Activated T-helper 2 cell treated with anti-CD3 and anti-CD28 coated beads, Interferon-gamma antibody, Interleukin-2, Interleukin-4, amounts not matched to agents 10 μg/mL and 5 μg/mL and 100 μg/mL, durations not matched to agents 14 hours and 24 hours and 36 hours (primary cell): Measurements from ENCODE around the gene SLC3A2. TPM values are rescaled to one million over a fixed set of nuclear protein-coding genes. Genes with fewer than 3 reads are reported as not detected.

ENCODE experiments used
- DNase-seq: peaks from one replicate; pipeline ENCODE4 v3.0.0; 2021; ENCODE audit warnings: low spot score
- H3K27ac Mint-ChIP-seq: one replicate; pipeline ENCODE4 v1.8.0; 2021; ENCODE audit warnings: mixed read lengths
- H3K27me3 Mint-ChIP-seq: one replicate; pipeline ENCODE4 v1.8.0; 2021; ENCODE audit warnings: low read depth, mixed read lengths
- H3K36me3 Mint-ChIP-seq: one replicate; pipeline ENCODE4 v1.8.0; 2021; ENCODE audit warnings: low read depth, mixed read lengths
- H3K4me1 Mint-ChIP-seq: one replicate; pipeline ENCODE4 v1.8.0; 2021; ENCODE audit warnings: low read depth, mixed read lengths
- H3K4me3 Mint-ChIP-seq: one replicate; pipeline ENCODE4 v1.8.0; 2021; ENCODE audit warnings: low read depth, mild to moderate bottlenecking, moderate library complexity, mixed read lengths
- H3K9me3 Mint-ChIP-seq: one replicate; pipeline ENCODE4 v1.8.0; 2021; ENCODE audit warnings: mixed read lengths
- intact Hi-C: fragments of 100-400 bp; cut with micrococcal nuclease; formaldehyde crosslinking; loops from one replicate; pipeline ENCODE4 v1.15.1; 2023
- total RNA-seq: library from RNA; stranded (reverse); gene quantifications from 2 replicates; pipeline ENCODE4 v1.2.3, GENCODE V29; 2022

Gene SLC3A2
- total RNA-seq, 1 donor from 2014 or later: 286 TPM

DNA sequence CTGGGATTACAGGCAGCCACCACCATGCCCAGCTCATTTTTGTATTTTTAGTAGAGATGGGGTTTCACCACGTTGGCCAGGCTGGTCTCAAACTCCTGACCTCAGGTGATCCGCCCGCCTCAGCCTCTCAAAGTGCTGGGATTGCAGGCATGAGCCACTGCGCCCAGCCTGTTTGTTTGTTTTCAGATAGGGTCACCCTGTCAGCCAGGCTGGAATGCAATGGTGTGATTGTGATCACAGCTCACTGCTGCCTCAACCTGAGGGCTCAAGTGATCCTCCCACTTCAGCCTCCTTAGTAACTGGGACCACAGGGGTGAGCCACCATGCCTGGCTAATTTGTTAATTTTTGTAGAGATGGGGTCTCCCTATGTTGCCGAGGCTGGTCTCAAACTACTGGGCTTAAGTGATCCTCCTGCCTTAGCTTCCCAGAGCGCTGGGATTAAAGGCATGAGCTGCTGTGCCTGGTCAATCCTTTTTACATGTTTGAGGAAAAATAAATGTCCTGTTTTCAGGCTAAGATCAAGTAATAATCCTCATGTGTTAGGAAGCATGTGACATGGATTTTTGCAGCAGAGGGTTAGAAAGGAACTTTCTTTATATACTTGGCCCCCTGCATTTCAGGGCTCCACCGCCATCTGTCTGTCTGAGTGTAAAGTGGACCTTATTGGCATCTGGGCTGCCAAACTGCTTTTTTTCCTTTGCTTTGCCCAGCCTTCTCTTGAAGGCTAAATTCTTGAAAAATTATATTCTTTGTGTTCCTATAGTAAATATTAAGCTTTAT lies 4.8 kb upstream of the SLC3A2 start:
- peaks cover 20% of the 10 kb centered on the region for H3K4me1 Mint-ChIP-seq
- H3K4me3 Mint-ChIP-seq: no peak overlapping the region
- DNase-seq: no peak
- no peaks in the 10 kb centered on the region for H3K27me3 Mint-ChIP-seq
- H3K27ac Mint-ChIP-seq: no peak overlapping the region
- H3K36me3 Mint-ChIP-seq: peaks cover 32% of the 10 kb centered on the region
- H3K9me3 Mint-ChIP-seq: no peaks in the 10 kb centered on the region
- intact Hi-C loops: no loop called here

DNA sequence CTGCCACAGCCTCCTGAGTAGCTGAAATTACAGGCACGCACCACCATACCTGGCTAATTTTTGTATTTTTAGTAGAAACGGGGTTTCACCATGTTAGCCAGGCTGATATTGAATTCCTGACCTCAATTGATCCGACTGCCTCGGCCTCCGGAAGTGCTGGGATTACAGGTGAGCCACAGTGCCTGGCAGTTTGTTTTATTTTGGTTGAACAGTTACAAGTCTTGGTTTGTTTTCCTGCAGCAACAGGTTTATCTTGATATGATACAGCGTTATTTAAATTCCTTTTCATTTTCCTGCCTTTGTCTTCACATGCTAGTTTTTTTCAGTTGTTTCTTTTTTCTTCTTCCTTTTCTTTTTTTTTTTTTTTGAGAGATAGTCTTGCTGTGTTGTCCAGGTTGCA lies 4.0 kb upstream of the SLC3A2 start:
- Mint-ChIP-seq H3K4me1 (peaks cover 20% of the 10 kb centered on the region), H3K36me3 (peaks cover 38% of the 10 kb centered on the region), H3K4me3 (no peak overlapping the region), H3K27me3 (no peaks in the 10 kb centered on the region), H3K9me3 (no peaks in the 10 kb centered on the region), H3K27ac (no peak overlapping the region)
- DNase-seq: no peak
- intact Hi-C loops: no loop called here

DNA sequence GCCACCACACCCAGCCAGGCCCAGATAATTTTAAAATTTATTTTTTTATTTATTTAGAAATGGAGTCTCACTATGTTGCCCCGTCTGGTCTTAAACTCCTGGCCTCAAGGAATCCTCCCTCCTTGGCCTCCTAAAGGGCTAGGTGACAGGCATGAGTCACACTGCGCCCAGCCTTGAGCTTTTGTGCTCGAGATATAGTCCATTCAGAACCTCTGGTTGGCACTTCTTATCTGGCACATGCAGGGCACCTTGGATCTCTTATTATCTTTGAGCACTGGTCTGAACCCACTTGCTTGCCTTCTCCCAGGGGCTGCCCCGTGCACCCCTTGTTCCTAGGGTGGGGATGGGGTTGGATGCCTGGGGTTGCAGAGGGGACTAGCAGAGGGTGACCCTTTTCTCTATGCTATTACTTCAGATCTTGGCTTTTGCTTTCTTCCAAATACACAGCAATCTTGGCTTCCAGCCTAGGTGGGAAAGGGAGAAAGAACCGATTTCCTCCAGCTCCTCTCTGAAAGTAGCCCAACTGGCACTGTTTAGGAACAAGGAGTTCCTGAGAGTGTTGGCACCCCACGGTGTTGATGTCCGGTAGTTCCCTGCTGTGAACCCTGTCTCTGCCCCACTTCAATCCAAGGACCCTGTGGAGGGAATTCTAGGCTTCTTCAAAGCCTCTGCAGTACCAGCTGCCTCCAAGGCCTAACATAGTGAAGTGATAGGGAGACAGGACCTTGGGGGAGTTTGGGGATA lies 1.3 kb upstream of the SLC3A2 start:
- DNase-seq: no peak
- no peaks in the 10 kb centered on the region for H3K27me3 Mint-ChIP-seq
- peak overlapping the region; percentile 100 for H3K4me3 Mint-ChIP-seq
- peaks cover 58% of the 10 kb centered on the region for H3K36me3 Mint-ChIP-seq
- H3K27ac Mint-ChIP-seq: peak overlapping the region; percentile 100
- no peaks in the 10 kb centered on the region for H3K9me3 Mint-ChIP-seq
- H3K4me1 Mint-ChIP-seq: peaks cover 45% of the 10 kb centered on the region
- intact Hi-C loops: no loop called here

DNA sequence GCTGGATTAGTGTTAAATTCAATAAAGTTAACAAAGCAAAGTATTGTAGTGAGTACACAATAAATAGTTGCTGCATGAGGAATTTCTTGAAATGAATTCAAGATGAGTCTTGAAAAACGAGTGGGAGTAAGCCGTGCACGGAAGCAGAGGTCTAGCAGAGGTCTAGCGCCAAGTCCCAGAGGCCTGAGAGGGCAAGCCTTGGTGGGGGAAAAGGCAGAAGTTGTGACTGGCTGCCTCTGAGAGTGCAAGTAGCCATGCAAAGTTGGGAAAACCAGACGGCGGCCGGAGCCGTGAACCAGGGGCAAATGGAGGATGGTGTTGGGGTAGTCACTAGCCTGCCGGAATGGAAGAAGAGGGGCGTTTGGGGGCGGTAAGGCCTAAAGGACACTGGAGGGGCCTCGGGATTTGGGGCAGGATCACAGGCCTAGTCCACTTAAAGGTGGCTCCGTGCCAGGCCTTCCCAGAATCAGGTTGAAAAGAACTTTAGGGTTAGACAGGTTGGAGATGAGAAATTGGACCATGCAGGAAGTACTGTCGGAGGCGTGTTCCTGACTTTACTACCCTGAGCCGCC lies 379 bp upstream of the SLC3A2 start:
- intact Hi-C loops: loop anchor here (1.0 to 2.0 kb wide), 3 partner anchors 24 to 154 kb away; partner anchors contain the start of genes HNRNPUL2 and TMEM179B
- H3K4me1 Mint-ChIP-seq: peaks cover 50% of the 10 kb centered on the region

DNA sequence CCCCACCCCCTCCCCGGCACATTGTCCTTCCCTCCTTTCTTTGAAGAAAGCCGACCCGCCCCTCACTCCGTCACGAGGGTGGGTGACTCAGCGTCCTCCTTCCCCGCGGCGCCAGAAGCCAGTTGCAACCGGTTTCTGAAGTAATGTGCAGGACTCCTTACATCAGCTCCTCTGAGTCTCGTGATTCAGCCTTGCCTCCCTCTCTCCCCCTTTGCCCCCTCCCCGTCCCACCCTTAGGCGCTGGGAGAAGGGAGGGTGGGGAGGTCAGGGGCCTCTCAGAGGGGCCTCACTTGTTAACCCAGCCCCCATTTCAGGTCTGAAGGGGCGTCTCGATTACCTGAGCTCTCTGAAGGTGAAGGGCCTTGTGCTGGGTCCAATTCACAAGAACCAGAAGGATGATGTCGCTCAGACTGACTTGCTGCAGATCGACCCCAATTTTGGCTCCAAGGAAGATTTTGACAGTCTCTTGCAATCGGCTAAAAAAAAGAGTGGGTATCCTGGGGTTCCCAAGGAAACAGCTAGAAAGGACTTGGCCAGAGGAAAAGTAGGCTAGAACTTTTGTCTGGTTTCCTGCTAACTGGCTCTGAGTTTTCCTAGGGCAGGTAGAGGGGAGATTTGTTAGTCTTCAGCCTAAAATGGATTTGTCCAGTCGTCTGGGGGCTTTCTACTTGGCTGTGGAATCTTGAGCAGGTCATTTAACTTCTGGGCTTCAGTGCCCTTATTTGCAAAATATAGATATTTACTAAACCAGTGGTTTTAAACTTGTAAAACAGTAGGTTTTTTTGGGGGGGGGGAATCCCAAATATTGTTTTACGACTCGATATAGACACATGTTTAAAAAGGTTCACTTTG lies 1.1 kb downstream of the SLC3A2 start:
- intact Hi-C loops: loop anchor here (1.0 to 2.0 kb wide), 3 partner anchors 41 to 173 kb away; partner anchors contain the start of gene HNRNPUL2
- no peaks in the 10 kb centered on the region for H3K9me3 Mint-ChIP-seq
- peak overlapping the region; percentile 100 for H3K4me3 Mint-ChIP-seq
- H3K36me3 Mint-ChIP-seq: peaks cover 78% of the 10 kb centered on the region
- no peaks in the 10 kb centered on the region for H3K27me3 Mint-ChIP-seq
- peaks cover 55% of the 10 kb centered on the region for H3K4me1 Mint-ChIP-seq
- DNase-seq: peak; percentile 92
- H3K27ac Mint-ChIP-seq: peak overlapping the region; percentile 100

More for the DNA sequence above, 379 bp upstream of the SLC3A2 start:
- H3K4me3 Mint-ChIP-seq: peak overlapping the region; percentile 100
- no peak for DNase-seq
- H3K27ac Mint-ChIP-seq: peak overlapping the region; percentile 100
- H3K36me3 Mint-ChIP-seq: peaks cover 65% of the 10 kb centered on the region
- no peaks in the 10 kb centered on the region for H3K9me3 Mint-ChIP-seq
- H3K27me3 Mint-ChIP-seq: no peaks in the 10 kb centered on the region

DNA sequence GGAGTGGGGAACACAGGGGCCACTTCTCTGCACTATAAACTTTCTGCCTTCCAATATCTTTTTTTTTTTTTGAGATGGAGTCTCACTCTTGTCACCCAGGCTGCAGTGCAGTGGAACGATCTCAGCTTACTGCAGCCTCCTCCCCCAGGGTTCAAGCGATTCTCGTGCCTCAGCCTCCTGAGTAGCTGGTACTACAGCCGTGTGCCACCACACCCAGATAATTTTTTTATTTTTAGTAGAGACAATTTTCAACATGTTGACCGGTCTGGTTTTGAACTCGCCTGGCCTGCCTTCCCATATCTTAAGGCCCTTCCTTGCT lies 1.7 kb downstream of the SLC3A2 start:
- no peak for DNase-seq
- no peaks in the 10 kb centered on the region for H3K9me3 Mint-ChIP-seq
- intact Hi-C loops: no loop called here
- peaks cover 51% of the 10 kb centered on the region for H3K4me1 Mint-ChIP-seq
- H3K27me3 Mint-ChIP-seq: no peaks in the 10 kb centered on the region
- peak overlapping the region; percentile 100 for H3K27ac Mint-ChIP-seq
- peak overlapping the region; percentile 100 for H3K4me3 Mint-ChIP-seq
- peaks cover 78% of the 10 kb centered on the region for H3K36me3 Mint-ChIP-seq

DNA sequence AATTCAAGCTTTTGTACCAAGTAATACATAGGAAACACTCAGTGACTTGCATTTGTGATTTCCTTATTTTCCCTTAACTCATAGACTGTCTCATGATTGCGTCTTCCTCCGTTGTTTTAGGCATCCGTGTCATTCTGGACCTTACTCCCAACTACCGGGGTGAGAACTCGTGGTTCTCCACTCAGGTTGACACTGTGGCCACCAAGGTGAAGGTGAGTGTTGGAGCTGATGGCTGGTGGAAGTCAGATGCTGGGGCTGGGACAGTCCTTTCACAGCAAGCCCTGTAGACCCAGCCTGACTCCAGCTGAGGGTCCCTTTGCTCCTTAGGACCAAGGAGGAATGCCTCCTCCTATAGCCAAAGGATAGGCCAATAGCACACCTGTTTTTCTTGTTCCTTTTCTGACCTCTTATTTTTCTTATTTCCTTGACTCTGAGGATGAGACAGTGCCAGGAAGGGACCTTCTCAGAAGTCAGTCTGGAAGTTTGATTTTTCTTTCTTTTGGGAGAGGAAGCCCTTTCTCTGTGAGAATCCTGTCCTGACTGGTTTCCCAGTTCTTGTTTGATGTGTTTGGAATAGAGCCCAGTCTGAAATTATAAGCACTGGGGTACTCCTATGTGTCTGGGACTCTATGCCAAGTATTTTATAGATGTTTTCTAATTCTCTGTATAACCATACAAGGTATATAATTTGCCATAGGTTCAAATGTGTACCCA lies 2.2 kb downstream of the SLC3A2 start:
- intact Hi-C loops: no loop called here
- peak overlapping the region; percentile 100 for H3K4me3 Mint-ChIP-seq
- no peak for DNase-seq
- H3K27me3 Mint-ChIP-seq: no peaks in the 10 kb centered on the region
- H3K27ac Mint-ChIP-seq: peak overlapping the region; percentile 100
- H3K9me3 Mint-ChIP-seq: no peaks in the 10 kb centered on the region
- peaks cover 49% of the 10 kb centered on the region for H3K4me1 Mint-ChIP-seq
- peaks cover 79% of the 10 kb centered on the region for H3K36me3 Mint-ChIP-seq

DNA sequence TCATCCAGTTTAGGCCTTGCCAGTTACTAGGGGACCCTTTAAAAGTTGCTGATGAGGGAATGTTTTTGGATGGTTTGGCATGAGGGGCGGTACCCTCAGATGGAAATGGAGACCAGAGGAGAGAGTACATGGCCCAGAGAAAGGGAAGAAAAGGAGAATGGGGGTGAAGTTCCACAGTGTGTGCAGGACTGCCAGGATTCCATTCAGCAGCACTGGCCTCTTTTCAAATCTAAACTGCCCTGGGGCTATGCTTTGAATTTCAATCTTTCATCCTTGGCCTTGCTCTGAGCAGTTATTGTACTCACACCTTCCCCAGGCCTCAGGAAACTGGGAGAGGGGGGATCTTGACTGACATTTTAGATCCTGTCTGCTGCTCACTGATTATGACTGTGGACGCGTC lies 3.0 kb downstream of the SLC3A2 start:
- DNase-seq: no peak
- H3K36me3 Mint-ChIP-seq: peaks cover 82% of the 10 kb centered on the region
- peaks cover 49% of the 10 kb centered on the region for H3K4me1 Mint-ChIP-seq
- peak overlapping the region; percentile 100 for H3K4me3 Mint-ChIP-seq
- intact Hi-C loops: no loop called here
- H3K9me3 Mint-ChIP-seq: no peaks in the 10 kb centered on the region
- no peaks in the 10 kb centered on the region for H3K27me3 Mint-ChIP-seq
- H3K27ac Mint-ChIP-seq: peak overlapping the region; percentile 100

DNA sequence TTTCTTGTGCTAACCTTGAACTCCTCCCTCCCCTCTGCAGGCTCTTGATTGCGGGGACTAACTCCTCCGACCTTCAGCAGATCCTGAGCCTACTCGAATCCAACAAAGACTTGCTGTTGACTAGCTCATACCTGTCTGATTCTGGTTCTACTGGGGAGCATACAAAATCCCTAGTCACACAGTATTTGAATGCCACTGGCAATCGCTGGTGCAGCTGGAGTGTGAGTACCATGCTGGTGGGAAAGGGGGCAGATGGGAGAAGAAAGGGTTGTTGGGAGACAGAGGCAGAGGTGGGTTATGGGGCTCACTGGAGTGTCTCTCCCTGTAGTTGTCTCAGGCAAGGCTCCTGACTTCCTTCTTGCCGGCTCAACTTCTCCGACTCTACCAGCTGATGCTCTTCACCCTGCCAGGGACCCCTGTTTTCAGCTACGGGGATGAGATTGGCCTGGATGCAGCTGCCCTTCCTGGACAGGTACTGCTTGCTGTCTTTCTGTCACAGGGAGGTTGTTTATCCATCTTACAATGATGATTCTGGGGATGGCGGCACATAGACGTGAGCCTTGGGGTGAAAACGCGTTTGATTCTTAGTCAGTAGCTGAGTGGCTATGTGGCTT lies 4.5 kb downstream of the SLC3A2 start:
- peaks cover 42% of the 10 kb centered on the region for H3K4me1 Mint-ChIP-seq
- peak overlapping the region; percentile 49 for H3K27ac Mint-ChIP-seq
- H3K4me3 Mint-ChIP-seq: peak overlapping the region; percentile 58
- H3K9me3 Mint-ChIP-seq: no peaks in the 10 kb centered on the region
- H3K36me3 Mint-ChIP-seq: peaks cover 95% of the 10 kb centered on the region
- intact Hi-C loops: no loop called here
- DNase-seq: no peak
- H3K27me3 Mint-ChIP-seq: no peaks in the 10 kb centered on the region

DNA sequence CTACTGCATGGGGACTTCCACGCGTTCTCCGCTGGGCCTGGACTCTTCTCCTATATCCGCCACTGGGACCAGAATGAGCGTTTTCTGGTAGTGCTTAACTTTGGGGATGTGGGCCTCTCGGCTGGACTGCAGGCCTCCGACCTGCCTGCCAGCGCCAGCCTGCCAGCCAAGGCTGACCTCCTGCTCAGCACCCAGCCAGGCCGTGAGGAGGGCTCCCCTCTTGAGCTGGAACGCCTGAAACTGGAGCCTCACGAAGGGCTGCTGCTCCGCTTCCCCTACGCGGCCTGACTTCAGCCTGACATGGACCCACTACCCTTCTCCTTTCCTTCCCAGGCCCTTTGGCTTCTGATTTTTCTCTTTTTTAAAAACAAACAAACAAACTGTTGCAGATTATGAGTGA lies 7.7 kb downstream of the SLC3A2 start:
- intact Hi-C loops: no loop called here
- no peak overlapping the region for H3K27ac Mint-ChIP-seq

DNA sequence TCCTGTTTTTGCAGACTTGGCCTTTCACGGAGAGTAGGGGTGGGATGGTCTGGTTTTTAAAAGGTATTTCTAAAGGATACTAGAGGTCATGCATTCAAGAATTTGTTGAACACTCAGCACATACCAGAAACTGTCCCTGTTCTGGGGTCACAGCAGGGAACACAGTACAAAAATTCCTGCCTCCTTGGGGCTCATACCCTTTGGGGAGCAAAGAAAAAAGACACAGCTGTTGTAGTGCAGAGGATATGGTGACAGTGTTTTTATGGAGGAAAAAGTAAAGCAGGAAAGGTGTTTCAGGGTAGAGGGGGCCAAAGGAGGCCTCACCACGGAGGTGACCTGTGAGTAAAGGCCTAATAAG lies 8.4 kb downstream of the SLC3A2 start:
- Mint-ChIP-seq H3K27me3 (no peaks in the 10 kb centered on the region), H3K36me3 (peaks cover 58% of the 10 kb centered on the region), H3K9me3 (no peaks in the 10 kb centered on the region), H3K27ac (peak overlapping the region; percentile 18), H3K4me3 (no peak overlapping the region), H3K4me1 (peaks cover 25% of the 10 kb centered on the region)
- DNase-seq: no peak
- intact Hi-C loops: no loop called here

More for the DNA sequence above, 7.7 kb downstream of the SLC3A2 start:
- Mint-ChIP-seq H3K4me3 (no peak overlapping the region), H3K27me3 (no peaks in the 10 kb centered on the region), H3K36me3 (peaks cover 65% of the 10 kb centered on the region), H3K4me1 (peaks cover 32% of the 10 kb centered on the region), H3K9me3 (no peaks in the 10 kb centered on the region)
- DNase-seq: no peak
